Measurements from ENCODE around the gene RNASE13. TPM values are rescaled to one million over a fixed set of nuclear protein-coding genes. Genes with fewer than 3 reads are reported as not detected.
A peak's percentile ranks its signal among the peaks of the same experiment; 100 is the strongest.

RNASE13 gene
- total and polyA plus RNA-seq, 2 donors: not detected

DNA sequence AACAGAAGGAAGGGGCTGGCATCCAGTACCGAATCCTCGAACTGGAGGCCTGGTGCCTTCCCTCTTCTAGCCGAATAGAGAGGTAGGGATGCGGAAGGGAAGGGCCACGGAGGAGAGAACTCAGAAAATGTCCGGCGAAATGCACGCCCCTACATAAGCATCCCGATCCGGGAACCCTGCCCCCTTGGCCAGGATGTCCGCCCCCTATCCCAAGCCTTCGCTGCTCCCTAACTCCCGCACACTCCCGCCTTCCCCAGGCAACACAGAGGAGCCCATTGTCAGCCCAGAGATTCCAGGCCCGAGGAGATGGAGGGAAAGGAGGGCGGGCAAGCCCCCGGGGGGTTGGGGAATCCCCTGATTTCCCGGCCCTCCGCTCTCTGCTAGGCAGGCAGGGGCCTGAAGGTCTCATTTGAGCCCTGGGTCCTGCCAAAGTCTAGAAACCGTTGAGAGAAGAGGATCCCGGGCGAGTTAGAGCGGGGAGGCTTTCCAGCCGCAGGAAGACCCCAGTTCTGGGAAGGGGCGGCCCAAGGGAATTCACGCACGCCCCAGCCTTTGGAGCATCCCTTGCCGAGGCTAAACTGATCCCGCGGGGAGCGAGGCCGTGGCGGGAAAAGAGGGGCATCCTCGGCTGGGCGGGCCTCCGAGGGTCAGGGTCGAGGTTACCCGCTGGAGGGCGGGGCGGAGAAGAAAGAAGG lies 34.9 kb upstream of the RNASE13 start:
- peak overlapping the region in 1 of 2 donors; percentile 70 for H3K27ac ChIP-seq (ENCODE audit: low read depth in 1 of 2, low read length in 1 of 2)
- peak overlapping the region; percentile 29 to 48 for H3K4me3 ChIP-seq (ENCODE audit: low read length in 2 of 2)
- H3K4me1 ChIP-seq (ENCODE audit: control insufficient read depth in 2 of 2, insufficient read depth in 2 of 2, low read length in 2 of 2): peaks cover 15 to 34% of the 10 kb centered on the region in 2 donors
- H3K9me3 ChIP-seq (ENCODE audit: control insufficient read depth in 2 of 2, insufficient read depth in 1 of 2, low read length in 1 of 2): peaks cover 1 to 6% of the 10 kb centered on the region in 2 donors
- WGBS: 7% methylated on average over 40 of the region's 40 CpGs
- DNase-seq (ENCODE audit: low read depth in 6 of 9, low spot score in 9 of 9): peak in 1 of 9 donors; percentile 18
- H3K27me3 ChIP-seq (ENCODE audit: control insufficient read depth in 2 of 2, insufficient read depth in 1 of 2, low read length in 1 of 2): peaks cover 60 to 86% of the 10 kb centered on the region in 2 donors
- no peaks in the 10 kb centered on the region for H3K36me3 ChIP-seq (ENCODE audit: control insufficient read depth in 2 of 2, insufficient read depth in 2 of 2, low read length in 1 of 2)

- Histone ChIP-seq H3K4me1 (ENCODE audit: control insufficient read depth in 2 of 2, insufficient read depth in 2 of 2, low read length in 2 of 2) (peaks cover 15 to 34% of the 10 kb centered on the region in 2 donors), H3K27ac (ENCODE audit: low read depth in 1 of 2, low read length in 1 of 2) (no peak overlapping the region), H3K9me3 (ENCODE audit: control insufficient read depth in 2 of 2, insufficient read depth in 1 of 2, low read length in 1 of 2) (peaks cover 1 to 6% of the 10 kb centered on the region in 2 donors), H3K4me3 (ENCODE audit: low read length in 2 of 2) (peak overlapping the region in 1 of 2 donors; percentile 1), H3K27me3 (ENCODE audit: control insufficient read depth in 2 of 2, insufficient read depth in 1 of 2, low read length in 1 of 2) (peaks cover 57 to 78% of the 10 kb centered on the region in 2 donors), H3K36me3 (ENCODE audit: control insufficient read depth in 2 of 2, insufficient read depth in 2 of 2, low read length in 1 of 2) (no peaks in the 10 kb centered on the region)
- peak in 3 of 9 donors; percentile 13 to 61 (median 40) for DNase-seq (ENCODE audit: low read depth in 6 of 9, low spot score in 9 of 9)
- 4% methylated on average over 45 of the region's 45 CpGs for WGBS
These were observed 34.1 kb upstream of the RNASE13 start for GRCh38 chr14:21068521-21069387.

DNA sequence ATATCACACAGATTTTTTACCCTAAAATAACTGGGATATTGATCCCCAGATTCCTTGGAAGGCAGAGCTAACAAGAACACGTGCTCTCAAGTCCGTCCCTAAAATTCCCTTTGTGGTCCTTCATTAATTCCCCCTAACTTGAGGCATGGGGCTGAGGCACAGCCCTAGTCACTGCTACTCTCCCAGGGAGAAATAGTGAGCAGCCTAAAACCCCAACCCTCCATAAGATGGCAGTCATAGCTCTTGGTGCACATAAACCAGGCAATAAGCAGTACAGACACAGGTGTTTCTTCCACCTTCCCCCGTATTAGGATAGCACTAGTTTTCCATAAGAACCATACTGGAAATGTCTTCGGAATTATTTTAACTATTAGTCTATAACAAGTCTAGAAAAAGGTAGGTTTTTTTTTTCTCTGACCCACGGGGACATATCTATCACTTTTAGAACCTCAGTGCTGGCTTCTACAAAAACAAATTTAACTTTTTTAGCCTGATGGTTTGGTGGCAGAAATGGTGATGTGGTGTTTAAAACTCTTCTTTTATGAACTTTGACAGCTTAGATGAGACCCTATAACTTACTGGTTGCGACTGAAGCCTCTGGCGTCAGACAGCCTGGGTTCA lies 32.4 kb upstream of the RNASE13 start:
- WGBS: 82% methylated on average over 7 of the region's 7 CpGs
- Histone ChIP-seq H3K27ac (ENCODE audit: low read depth in 1 of 2, low read length in 1 of 2) (no peak overlapping the region), H3K27me3 (ENCODE audit: control insufficient read depth in 2 of 2, insufficient read depth in 1 of 2, low read length in 1 of 2) (peaks cover 48 to 78% of the 10 kb centered on the region in 2 donors), H3K36me3 (ENCODE audit: control insufficient read depth in 2 of 2, insufficient read depth in 2 of 2, low read length in 1 of 2) (no peaks in the 10 kb centered on the region), H3K9me3 (ENCODE audit: control insufficient read depth in 2 of 2, insufficient read depth in 1 of 2, low read length in 1 of 2) (peaks cover 1 to 6% of the 10 kb centered on the region in 2 donors), H3K4me3 (ENCODE audit: low read length in 2 of 2) (no peak overlapping the region), H3K4me1 (ENCODE audit: control insufficient read depth in 2 of 2, insufficient read depth in 2 of 2, low read length in 2 of 2) (peaks cover 15 to 31% of the 10 kb centered on the region in 2 donors)
- DNase-seq (ENCODE audit: low read depth in 6 of 9, low spot score in 9 of 9): peak in 1 of 9 donors; percentile 49

GRCh38 chr14:21063479-21063878 lies 28.9 kb upstream of the RNASE13 start:
- 93% methylated on average over 3 of the region's 3 CpGs for WGBS

DNA sequence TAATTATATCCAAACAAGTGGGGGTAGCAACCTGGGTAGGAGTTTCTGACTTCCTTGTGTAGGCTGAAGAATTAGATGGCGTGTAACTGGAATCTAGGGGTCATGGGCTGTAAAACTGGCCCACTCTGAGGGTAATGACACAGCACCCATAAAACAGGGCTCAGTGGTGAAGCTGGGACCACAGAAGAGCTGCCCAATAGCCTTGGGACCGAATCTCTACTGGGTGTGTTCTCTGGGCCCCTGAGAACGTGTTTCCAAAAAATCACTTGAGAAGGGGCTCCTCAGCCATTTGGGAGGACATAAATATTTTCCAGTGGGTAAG lies 26.7 kb upstream of the RNASE13 start:
- Histone ChIP-seq H3K27ac (ENCODE audit: low read depth in 1 of 2, low read length in 1 of 2) (no peak overlapping the region), H3K4me3 (ENCODE audit: low read length in 2 of 2) (no peak overlapping the region), H3K27me3 (ENCODE audit: control insufficient read depth in 2 of 2, insufficient read depth in 1 of 2, low read length in 1 of 2) (peaks cover 6 to 32% of the 10 kb centered on the region in 2 donors), H3K4me1 (ENCODE audit: control insufficient read depth in 2 of 2, insufficient read depth in 2 of 2, low read length in 2 of 2) (no peaks in the 10 kb centered on the region), H3K36me3 (ENCODE audit: control insufficient read depth in 2 of 2, insufficient read depth in 2 of 2, low read length in 1 of 2) (no peaks in the 10 kb centered on the region), H3K9me3 (ENCODE audit: control insufficient read depth in 2 of 2, insufficient read depth in 1 of 2, low read length in 1 of 2) (no peaks in the 10 kb centered on the region)
- WGBS: 93% methylated on average over 3 of the region's 3 CpGs
- DNase-seq (ENCODE audit: low read depth in 6 of 9, low spot score in 9 of 9): no peak

More at GRCh38 chr14:21063479-21063878, 28.9 kb upstream of the RNASE13 start:
- Histone ChIP-seq H3K9me3 (ENCODE audit: control insufficient read depth in 2 of 2, insufficient read depth in 1 of 2, low read length in 1 of 2) (no peaks in the 10 kb centered on the region), H3K4me3 (ENCODE audit: low read length in 2 of 2) (no peak overlapping the region), H3K27me3 (ENCODE audit: control insufficient read depth in 2 of 2, insufficient read depth in 1 of 2, low read length in 1 of 2) (peaks cover 16 to 52% of the 10 kb centered on the region in 2 donors), H3K4me1 (ENCODE audit: control insufficient read depth in 2 of 2, insufficient read depth in 2 of 2, low read length in 2 of 2) (peaks cover 0 to under 1% of the 10 kb centered on the region in 2 donors), H3K36me3 (ENCODE audit: control insufficient read depth in 2 of 2, insufficient read depth in 2 of 2, low read length in 1 of 2) (no peaks in the 10 kb centered on the region), H3K27ac (ENCODE audit: low read depth in 1 of 2, low read length in 1 of 2) (no peak overlapping the region)
- DNase-seq (ENCODE audit: low read depth in 6 of 9, low spot score in 9 of 9): no peak

- 93% methylated on average over 13 of the region's 13 CpGs for WGBS
- Histone ChIP-seq H3K4me3 (ENCODE audit: low read length in 2 of 2) (no peak overlapping the region), H3K27ac (ENCODE audit: low read depth in 1 of 2, low read length in 1 of 2) (no peak overlapping the region), H3K4me1 (ENCODE audit: control insufficient read depth in 2 of 2, insufficient read depth in 2 of 2, low read length in 2 of 2) (no peaks in the 10 kb centered on the region), H3K36me3 (ENCODE audit: control insufficient read depth in 2 of 2, insufficient read depth in 2 of 2, low read length in 1 of 2) (no peaks in the 10 kb centered on the region), H3K9me3 (ENCODE audit: control insufficient read depth in 2 of 2, insufficient read depth in 1 of 2, low read length in 1 of 2) (no peaks in the 10 kb centered on the region), H3K27me3 (ENCODE audit: control insufficient read depth in 2 of 2, insufficient read depth in 1 of 2, low read length in 1 of 2) (peaks cover 3 to 27% of the 10 kb centered on the region in 2 donors)
- no peak for DNase-seq (ENCODE audit: low read depth in 6 of 9, low spot score in 9 of 9)
These were observed 26.2 kb upstream of the RNASE13 start for GRCh38 chr14:21060614-21061346.

GRCh38 chr14:21059842-21060613 lies 25.4 kb upstream of the RNASE13 start:
- 91% methylated on average over 8 of the region's 8 CpGs for WGBS
- no peak for DNase-seq (ENCODE audit: low read depth in 6 of 9, low spot score in 9 of 9)
- no peaks in the 10 kb centered on the region for H3K9me3 ChIP-seq (ENCODE audit: control insufficient read depth in 2 of 2, insufficient read depth in 1 of 2, low read length in 1 of 2)
- peaks cover 2 to 22% of the 10 kb centered on the region in 2 donors for H3K27me3 ChIP-seq (ENCODE audit: control insufficient read depth in 2 of 2, insufficient read depth in 1 of 2, low read length in 1 of 2)
- no peaks in the 10 kb centered on the region for H3K4me1 ChIP-seq (ENCODE audit: control insufficient read depth in 2 of 2, insufficient read depth in 2 of 2, low read length in 2 of 2)
- H3K36me3 ChIP-seq (ENCODE audit: control insufficient read depth in 2 of 2, insufficient read depth in 2 of 2, low read length in 1 of 2): no peaks in the 10 kb centered on the region
- no peak overlapping the region for H3K4me3 ChIP-seq (ENCODE audit: low read length in 2 of 2)
- no peak overlapping the region for H3K27ac ChIP-seq (ENCODE audit: low read depth in 1 of 2, low read length in 1 of 2)

DNA sequence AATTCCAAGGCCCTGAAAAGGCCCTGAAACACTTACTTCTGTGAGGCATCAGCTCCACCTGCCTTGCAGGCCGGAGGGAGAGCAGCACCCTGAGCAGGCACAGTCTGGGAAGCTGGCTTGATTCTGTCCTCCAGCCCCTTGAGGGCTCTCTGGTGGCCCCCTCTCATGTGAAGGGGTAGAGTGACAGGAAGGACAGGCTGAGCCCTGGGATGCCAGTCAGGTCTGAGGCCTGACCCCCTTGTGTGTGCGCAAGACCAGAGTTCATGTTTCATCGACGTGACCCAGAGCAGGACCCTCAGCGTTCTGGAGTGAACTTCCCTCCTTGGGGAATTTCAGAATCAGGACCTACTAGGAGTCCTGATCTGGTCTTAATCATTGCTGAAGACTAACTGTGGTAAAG lies 24.3 kb upstream of the RNASE13 start:
- H3K4me3 ChIP-seq (ENCODE audit: low read length in 2 of 2): no peak overlapping the region
- H3K27me3 ChIP-seq (ENCODE audit: control insufficient read depth in 2 of 2, insufficient read depth in 1 of 2, low read length in 1 of 2): peaks cover 2 to 21% of the 10 kb centered on the region in 2 donors
- no peak for DNase-seq (ENCODE audit: low read depth in 6 of 9, low spot score in 9 of 9)
- no peaks in the 10 kb centered on the region for H3K9me3 ChIP-seq (ENCODE audit: control insufficient read depth in 2 of 2, insufficient read depth in 1 of 2, low read length in 1 of 2)
- no peaks in the 10 kb centered on the region for H3K4me1 ChIP-seq (ENCODE audit: control insufficient read depth in 2 of 2, insufficient read depth in 2 of 2, low read length in 2 of 2)
- 96% methylated on average over 5 of the region's 5 CpGs for WGBS
- H3K27ac ChIP-seq (ENCODE audit: low read depth in 1 of 2, low read length in 1 of 2): no peak overlapping the region
- no peaks in the 10 kb centered on the region for H3K36me3 ChIP-seq (ENCODE audit: control insufficient read depth in 2 of 2, insufficient read depth in 2 of 2, low read length in 1 of 2)

Data from thymus (tissue), 11 donors.